HEK293T (cell line): Measurements from ENCODE around the gene GAL3ST1.

ENCODE experiments used
- CTCF ChIA-PET: fragments of 350-600 bp; formaldehyde crosslinking; extraction: SDS; loops from one replicate; lab custom pipeline; 2021; ENCODE audit warnings: antibody characterized with exemption, inconsistent platforms; lab: Yijun Ruan, JAX
- POLR2A ChIA-PET: fragments of 350-600 bp; formaldehyde crosslinking; extraction: SDS; loops from one replicate; lab custom pipeline; 2020; ENCODE audit warnings: antibody characterized with exemption, inconsistent platforms; lab: Yijun Ruan, JAX
- DNase-seq: peaks from one replicate; pipeline ENCODE4 v3.0.0; 2012; ENCODE audit warnings: mixed read lengths; ENCODE audit errors: extremely low spot score
- ARNT ChIP-seq: fragments of 450-650 bp; IDR thresholded peaks from 2 replicates; pipeline ENCODE4 v1.6.1; 2017; ENCODE audit warnings: mild to moderate bottlenecking
- BHLHE40 ChIP-seq: fragments of 450-650 bp; IDR thresholded peaks from 2 replicates; pipeline ENCODE4 v1.6.1; 2016; ENCODE audit warnings: mild to moderate bottlenecking, moderate library complexity, borderline replicate concordance
- CTBP1 ChIP-seq: fragments of 450-650 bp; IDR thresholded peaks from 2 replicates; pipeline ENCODE4 v1.6.1; 2016; ENCODE audit warnings: borderline replicate concordance
- ELF4 ChIP-seq: fragments of 450-650 bp; IDR thresholded peaks from 2 replicates; pipeline ENCODE4 v1.6.1; 2017; ENCODE audit warnings: antibody characterized with exemption
- FOXK2 ChIP-seq: fragments of 450-650 bp; IDR thresholded peaks from 2 replicates; pipeline ENCODE4 v1.6.1; 2016; ENCODE audit warnings: mild to moderate bottlenecking
- FOXM1 ChIP-seq: fragments of 450-650 bp; IDR thresholded peaks from 2 replicates; pipeline ENCODE4 v1.6.1; 2017; ENCODE audit warnings: mild to moderate bottlenecking, borderline replicate concordance
- HDGF ChIP-seq: fragments of 450-650 bp; IDR thresholded peaks from 2 replicates; pipeline ENCODE4 v1.6.1; 2017; ENCODE audit warnings: antibody characterized with exemption, borderline replicate concordance
- L3MBTL2 ChIP-seq: fragments of 450-650 bp; conservative IDR thresholded peaks from 2 replicates; pipeline ENCODE4 v1.6.1; 2016; ENCODE audit warnings: mild to moderate bottlenecking
- LEF1 ChIP-seq: fragments of 450-650 bp; IDR thresholded peaks from 2 replicates; pipeline ENCODE4 v1.6.1; 2017; ENCODE audit warnings: mild to moderate bottlenecking, borderline replicate concordance
- NFRKB ChIP-seq: fragments of 450-650 bp; IDR thresholded peaks from 2 replicates; pipeline ENCODE4 v1.6.1; 2016; ENCODE audit warnings: mild to moderate bottlenecking, moderate library complexity
- PKNOX1 ChIP-seq: fragments of 450-650 bp; IDR thresholded peaks from 2 replicates; pipeline ENCODE4 v1.6.1; 2016
- SUZ12 ChIP-seq: fragments of 450-650 bp; IDR thresholded peaks from 2 replicates; pipeline ENCODE4 v1.6.1; 2016; ENCODE audit warnings: mild to moderate bottlenecking
- TARDBP ChIP-seq: fragments of 450-650 bp; IDR thresholded peaks from 2 replicates; pipeline ENCODE4 v1.6.1; 2016
- ZNF384 ChIP-seq: fragments of 450-650 bp; IDR thresholded peaks from 2 replicates; pipeline ENCODE4 v1.6.1; 2016

Gene GAL3ST1

GRCh38 chr22:30507670-30508069, 66.8 kb downstream of the GAL3ST1 start:
- DNase-seq, result no peak
- TF ChIP-seq CTBP1 (no peak), FOXK2 (no peak), SUZ12 (no peak), BHLHE40 (no peak), ELF4 (no peak)
- CTCF ChIA-PET, result interaction anchor here (0.6 kb wide), 1 partner anchor 250 kb away, joined by 3 read pairs; no protein-coding TSS in a partner anchor
- POLR2A ChIA-PET, result no interaction called here

- TF ChIP-seq ARNT, result no peak
- no peak for TF ChIP-seq FOXM1
- TF ChIP-seq NFRKB, result no peak
- TF ChIP-seq SUZ12, result no peak
- no peak for TF ChIP-seq LEF1
- TF ChIP-seq ZNF384, result no peak
- TF ChIP-seq TARDBP, result no peak
- no peak for TF ChIP-seq HDGF
- no peak for TF ChIP-seq ELF4
- no peak for TF ChIP-seq L3MBTL2
- TF ChIP-seq PKNOX1, result no peak
- no peak for TF ChIP-seq FOXK2
Observed at GRCh38 chr22:30506507-30506968, 67.9 kb downstream of the GAL3ST1 start.

More at GRCh38 chr22:30506507-30506968, 67.9 kb downstream of the GAL3ST1 start:
- no peak for DNase-seq
- CTCF ChIA-PET, result no interaction called here
- POLR2A ChIA-PET, result no interaction called here
